Measurements from ENCODE around the gene CXXC5. TPM values are rescaled to one million over a fixed set of nuclear protein-coding genes. Genes with fewer than 3 reads are reported as not detected.

The CXXC5 gene
- total and polyA plus RNA-seq, 9 of the 15 experiments (the other 6 are each of a cell fraction or from before 2014, with no cell fraction given), result 1.9 to 123 (median 45.8) TPM

DNA sequence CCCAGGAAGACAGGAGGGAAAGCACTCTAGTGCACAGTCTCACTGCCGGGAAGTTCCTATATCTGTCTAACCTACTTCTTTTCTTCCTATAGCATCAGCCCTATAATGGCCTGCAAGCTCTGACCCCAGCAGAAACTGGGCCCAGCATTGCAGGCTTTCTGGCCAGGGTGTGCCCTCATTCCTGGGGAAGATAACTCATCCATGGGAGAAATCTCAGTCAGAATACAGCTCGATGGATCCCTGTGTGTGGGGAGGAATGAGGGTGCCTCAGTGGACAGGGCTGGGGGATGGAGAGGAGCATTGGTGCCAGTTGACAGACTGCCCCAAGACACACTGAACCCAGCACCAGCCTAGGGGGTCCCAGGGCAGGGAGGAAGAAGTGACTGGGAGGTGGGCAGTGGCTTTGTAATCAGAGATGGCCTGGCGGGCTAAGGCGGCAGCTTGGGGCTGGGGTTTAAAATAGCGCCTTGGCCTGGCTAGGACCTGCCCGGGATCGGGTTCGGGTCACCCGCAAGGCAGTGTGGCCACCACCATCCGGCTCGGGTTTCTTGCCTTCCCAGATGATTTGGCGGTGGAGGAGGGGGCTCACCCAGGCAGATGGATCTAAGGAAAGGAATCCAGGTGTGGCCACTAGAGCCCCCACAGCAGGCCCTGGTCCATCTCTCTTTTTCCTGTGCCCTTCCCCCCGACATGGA lies 7.6 kb upstream of the CXXC5 start:
- BruUV-seq (replicated peaks), result no TSS peak
- Histone ChIP-seq H3K36me3 (ENCODE audit: control insufficient read depth, insufficient read depth, low read length) (no peaks in the 10 kb centered on the region), H3K9me3 (replicated peaks; ENCODE audit: control insufficient read depth, insufficient read depth, low read depth, low read length) (no peaks in the 10 kb centered on the region), H3K4me2 (ENCODE audit: insufficient read depth, low read length) (no peak overlapping the region), H3K4me1 (replicated peaks in 1 of 2; ENCODE audit: control insufficient read depth in 2 of 2, insufficient read depth in 2 of 2, low read length in 2 of 2) (peaks cover 43 to 58% of the 10 kb centered on the region in 2 experiments), H3K9me1 (ENCODE audit: control insufficient read depth, insufficient read depth, low read length) (no peaks in the 10 kb centered on the region), H3K79me2 (ENCODE audit: control insufficient read depth, insufficient read depth, low read length) (peaks cover 17% of the 10 kb centered on the region; the same call in 2 of the 3 replicates), H3K4me3 (no peak overlapping the region), H3K9ac (ENCODE audit: insufficient read depth in 1 of 2, low read depth in 2 of 2, low read length in 2 of 2) (peak overlapping the region in 1 of 2 experiments; percentile 29; a peak in 2 of 4 replicates), H4K20me1 (replicated peaks; ENCODE audit: control insufficient read depth, insufficient read depth, low read length) (no peaks in the 10 kb centered on the region), H3K27me3 (ENCODE audit: control insufficient read depth in 2 of 2, insufficient read depth in 2 of 2, low read length in 2 of 2) (no peaks in the 10 kb centered on the region), H3K27ac (ENCODE audit: extremely low read depth, low read depth, low read length) (no peak overlapping the region), H2AFZ (ENCODE audit: low read depth, low read length) (no peak overlapping the region)
- ATAC-seq (no peak), DNase-seq (ENCODE audit: extremely low read depth in 1 of 4, low spot score in 3 of 4) (no peak), FAIRE-seq (no peak)
- POLR2A ChIA-PET, result interaction anchor here (1.1 kb wide), 1 partner anchor 11 kb away, joined by 3 read pairs; no protein-coding TSS in a partner anchor
- in situ Hi-C loops (cut with MboI) (no loop called here), intact Hi-C loops (cut with micrococcal nuclease) (no loop called here)
- WGBS (ENCODE audit: insufficient coverage, low coverage, missing lambda C conversion rate), result 79% methylated on average over 11 of the region's 13 CpGs
- CTCF ChIA-PET (ENCODE audit: low intra/inter-chr PET ratio), result interaction anchor here (0.6 kb wide), 1 partner anchor 389 kb away, joined by 4 read pairs; no protein-coding TSS in a partner anchor
- TF ChIP-seq, protein P1, sequence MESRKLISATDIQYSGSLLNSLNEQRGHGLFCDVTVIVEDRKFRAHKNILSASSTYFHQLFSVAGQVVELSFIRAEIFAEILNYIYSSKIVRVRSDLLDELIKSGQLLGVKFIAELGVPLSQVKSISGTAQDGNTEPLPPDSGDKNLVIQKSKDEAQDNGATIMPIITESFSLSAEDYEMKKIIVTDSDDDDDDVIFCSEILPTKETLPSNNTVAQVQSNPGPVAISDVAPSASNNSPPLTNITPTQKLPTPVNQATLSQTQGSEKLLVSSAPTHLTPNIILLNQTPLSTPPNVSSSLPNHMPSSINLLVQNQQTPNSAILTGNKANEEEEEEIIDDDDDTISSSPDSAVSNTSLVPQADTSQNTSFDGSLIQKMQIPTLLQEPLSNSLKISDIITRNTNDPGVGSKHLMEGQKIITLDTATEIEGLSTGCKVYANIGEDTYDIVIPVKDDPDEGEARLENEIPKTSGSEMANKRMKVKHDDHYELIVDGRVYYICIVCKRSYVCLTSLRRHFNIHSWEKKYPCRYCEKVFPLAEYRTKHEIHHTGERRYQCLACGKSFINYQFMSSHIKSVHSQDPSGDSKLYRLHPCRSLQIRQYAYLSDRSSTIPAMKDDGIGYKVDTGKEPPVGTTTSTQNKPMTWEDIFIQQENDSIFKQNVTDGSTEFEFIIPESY (CRISPR knock-in tag; IDR thresholded peaks at IDR 0.05), result peak; percentile 82
- TF ChIP-seq MEF2D (tag; conservative IDR thresholded peaks at IDR 0.05; ENCODE audit: low read depth), result no peak

Measured in K562 (cell line).